Trophoblast cell (in vitro differentiated cells and primary cell): Measurements from ENCODE around the gene NCBP2L.

ENCODE experiments used
- DNase-seq, 2 donors: peaks; one replicate each; pipeline ENCODE4 v3.0.0-alpha.2; 2016
- H2AFZ ChIP-seq: 2 replicates; pipeline ENCODE4 v1.6.1; 2013; ENCODE audit warnings: low read length, moderate library complexity, mild to moderate bottlenecking; ENCODE audit not compliant: insufficient read depth, poor library complexity
- H2AK5ac ChIP-seq: 2 replicates; pipeline ENCODE4 v1.6.1; 2013; ENCODE audit warnings: mild to moderate bottlenecking, low read length
- H2BK120ac ChIP-seq: 2 replicates; pipeline ENCODE4 v1.6.1; 2013; ENCODE audit warnings: low read length, mild to moderate bottlenecking, moderate library complexity; ENCODE audit not compliant: insufficient read depth, poor library complexity
- H2BK12ac ChIP-seq: 2 replicates; pipeline ENCODE4 v1.6.1; 2013; ENCODE audit warnings: mild to moderate bottlenecking, low read length, moderate library complexity
- H2BK5ac ChIP-seq: 2 replicates; pipeline ENCODE4 v1.6.1; 2013; ENCODE audit warnings: low read length, low read depth, moderate library complexity, mild to moderate bottlenecking; ENCODE audit not compliant: poor library complexity
- H3K14ac ChIP-seq: 2 replicates; pipeline ENCODE4 v1.6.1; 2013; ENCODE audit warnings: mild to moderate bottlenecking, low read length
- H3K18ac ChIP-seq: 2 replicates; pipeline ENCODE4 v1.6.1; 2013; ENCODE audit warnings: mild to moderate bottlenecking, low read length
- H3K23ac ChIP-seq: 2 replicates; pipeline ENCODE4 v1.6.1; 2013; ENCODE audit warnings: low read length
- H3K27ac ChIP-seq: 2 replicates; pipeline ENCODE4 v1.5.1; 2013; ENCODE audit warnings: low read depth, mild to moderate bottlenecking, inconsistent platforms, low read length, moderate library complexity
- H3K27me3 ChIP-seq: 2 replicates; pipeline ENCODE4 v1.6.1; 2013; ENCODE audit warnings: inconsistent platforms, mild to moderate bottlenecking, low read length, moderate library complexity; ENCODE audit not compliant: insufficient read depth
- H3K36me3 ChIP-seq, 2 experiments: 1 replicate in 1 of 2; 2 replicates in 1 of 2; pipeline ENCODE4 v1.6.1; 2013; ENCODE audit warnings: low read length in 2 of 2, mild to moderate bottlenecking in 2 of 2, moderate library complexity in 1 of 2; ENCODE audit not compliant: insufficient read depth in 2 of 2, control insufficient read depth in 1 of 2
- H3K4ac ChIP-seq: 2 replicates; pipeline ENCODE4 v1.6.1; 2013; ENCODE audit warnings: low read depth, mild to moderate bottlenecking, low read length, moderate library complexity
- H3K4me1 ChIP-seq, 2 experiments: 1 replicate in 1 of 2; 2 replicates in 1 of 2; pipeline ENCODE4 v1.6.1; 2013; ENCODE audit warnings: low read length in 2 of 2, mild to moderate bottlenecking in 2 of 2, moderate library complexity in 1 of 2; ENCODE audit not compliant: insufficient read depth in 2 of 2, control insufficient read depth in 1 of 2
- H3K4me2 ChIP-seq: 2 replicates; pipeline ENCODE4 v1.6.1; 2013; ENCODE audit warnings: inconsistent platforms, mild to moderate bottlenecking, low read length, moderate library complexity
- H3K4me3 ChIP-seq: 2 replicates; pipeline ENCODE4 v1.5.1; 2013; ENCODE audit warnings: mild to moderate bottlenecking, low read depth, low read length, inconsistent platforms
- H3K79me1 ChIP-seq: one replicate; pipeline ENCODE4 v1.6.1; 2013; ENCODE audit warnings: low read length
- H3K79me2 ChIP-seq: 2 replicates; pipeline ENCODE4 v1.6.1; 2013; ENCODE audit warnings: low read length, mild to moderate bottlenecking; ENCODE audit not compliant: control insufficient read depth, insufficient read depth, poor library complexity
- H3K9ac ChIP-seq: 2 replicates; pipeline ENCODE4 v1.6.1; 2013; ENCODE audit warnings: mild to moderate bottlenecking, low read length
- H3K9me3 ChIP-seq: 2 replicates; pipeline ENCODE4 v1.6.1; 2013; ENCODE audit warnings: low read depth, mild to moderate bottlenecking, control low read depth, inconsistent platforms, low read length; ENCODE audit not compliant: insufficient read depth
- H4K12ac ChIP-seq: 2 replicates; pipeline ENCODE4 v1.6.1; 2013; ENCODE audit warnings: low read depth, mild to moderate bottlenecking, low read length, moderate library complexity
- H4K8ac ChIP-seq: 2 replicates; pipeline ENCODE4 v1.6.1; 2013; ENCODE audit warnings: low read depth, mild to moderate bottlenecking, low read length, moderate library complexity
- H4K91ac ChIP-seq: one replicate; pipeline ENCODE4 v1.6.1; 2013; ENCODE audit warnings: low read depth, mild to moderate bottlenecking, low read length, moderate library complexity
- WGBS: extraction: QIAGEN DNeasy Blood & Tissue Kit; methylation state at CpG from one replicate; pipeline ENCODE4 v1.1.7; 2013; ENCODE audit warnings: missing lambda C conversion rate; ENCODE audit not compliant: insufficient read length, insufficient coverage; ENCODE audit errors: extremely low coverage; 5-methylcytosine and 5-hydroxymethylcytosine counted together

NCBP2L gene

GRCh38 chrX:107747596-107748161 is 29.9 kb upstream of the NCBP2L start:
- Histone ChIP-seq H3K4me2 (peak overlapping the region; percentile 34), H3K9me3 (no peaks in the 10 kb centered on the region), H3K4me1 (peaks cover 2 to 7% of the 10 kb centered on the region in 2 experiments), H3K9ac (no peak overlapping the region), H3K36me3 (no peaks in the 10 kb centered on the region), H2BK12ac (no peak overlapping the region), H2AFZ (no peak overlapping the region), H4K8ac (no peak overlapping the region), H4K12ac (no peak overlapping the region), H3K14ac (no peak overlapping the region), H3K4me3 (no peak overlapping the region), H3K79me1 (no peaks in the 10 kb centered on the region), H2BK5ac (no peak overlapping the region), H3K27me3 (no peaks in the 10 kb centered on the region), H4K91ac (no peak overlapping the region), H3K18ac (no peak overlapping the region), H2BK120ac (no peak overlapping the region), H3K27ac (no peak overlapping the region), H3K4ac (no peak overlapping the region), H2AK5ac (no peak overlapping the region), H3K79me2 (no peaks in the 10 kb centered on the region), H3K23ac (no peak overlapping the region)
- WGBS = no CpG with 5 or more reads among the region's 3 CpGs
- DNase-seq = peak in 1 of 2 donors; percentile 39

GRCh38 chrX:107748506-107748905 is 29.0 kb upstream of the NCBP2L start:
- H3K23ac ChIP-seq = no peak overlapping the region
- no peak overlapping the region for H4K8ac ChIP-seq
- no peak overlapping the region for H2AFZ ChIP-seq
- H2BK12ac ChIP-seq = no peak overlapping the region
- H3K4ac ChIP-seq = no peak overlapping the region
- no peaks in the 10 kb centered on the region for H3K27me3 ChIP-seq
- no peak overlapping the region for H4K12ac ChIP-seq
- no peaks in the 10 kb centered on the region for H3K79me2 ChIP-seq
- no peak overlapping the region for H2AK5ac ChIP-seq
- no peak overlapping the region for H3K14ac ChIP-seq
- H3K27ac ChIP-seq = no peak overlapping the region
- no peak overlapping the region for H4K91ac ChIP-seq
- peaks cover 2 to 7% of the 10 kb centered on the region in 2 experiments for H3K4me1 ChIP-seq
- no peaks in the 10 kb centered on the region for H3K79me1 ChIP-seq
- H3K4me2 ChIP-seq = no peak overlapping the region
- no peak overlapping the region for H3K18ac ChIP-seq
- H3K9ac ChIP-seq = no peak overlapping the region
- H3K9me3 ChIP-seq = no peaks in the 10 kb centered on the region
- H3K4me3 ChIP-seq = no peak overlapping the region
- H2BK5ac ChIP-seq = no peak overlapping the region
- no CpG with 5 or more reads among the region's 6 CpGs for WGBS
- no peak for DNase-seq
- H3K36me3 ChIP-seq = no peaks in the 10 kb centered on the region
- no peak overlapping the region for H2BK120ac ChIP-seq

- Histone ChIP-seq H4K91ac (no peak overlapping the region), H2AFZ (no peak overlapping the region), H2BK12ac (no peak overlapping the region), H3K4me3 (no peak overlapping the region), H3K79me1 (no peaks in the 10 kb centered on the region), H3K14ac (no peak overlapping the region), H3K18ac (no peak overlapping the region), H3K9me3 (no peaks in the 10 kb centered on the region), H3K4me1 (peaks cover 2 to 7% of the 10 kb centered on the region in 2 experiments), H2BK120ac (no peak overlapping the region), H4K12ac (no peak overlapping the region), H3K4me2 (no peak overlapping the region), H3K23ac (no peak overlapping the region), H3K9ac (no peak overlapping the region), H2AK5ac (no peak overlapping the region), H3K36me3 (no peaks in the 10 kb centered on the region), H3K79me2 (no peaks in the 10 kb centered on the region), H3K27me3 (no peaks in the 10 kb centered on the region), H3K27ac (no peak overlapping the region), H3K4ac (no peak overlapping the region), H4K8ac (no peak overlapping the region), H2BK5ac (no peak overlapping the region)
- DNase-seq = no peak
- WGBS = no CpG with 5 or more reads among the region's 6 CpGs
These were observed 27.3 kb upstream of the NCBP2L start for GRCh38 chrX:107750263-107750662.

- H3K4me1 ChIP-seq = peaks cover 2 to 7% of the 10 kb centered on the region in 2 experiments
- H2AK5ac ChIP-seq = no peak overlapping the region
- H2BK120ac ChIP-seq = no peak overlapping the region
- H2BK12ac ChIP-seq = no peak overlapping the region
- H4K12ac ChIP-seq = no peak overlapping the region
- no peak overlapping the region for H3K4me3 ChIP-seq
- H2AFZ ChIP-seq = no peak overlapping the region
- H3K79me2 ChIP-seq = no peaks in the 10 kb centered on the region
- no peak overlapping the region for H2BK5ac ChIP-seq
- no peak overlapping the region for H4K8ac ChIP-seq
- H3K36me3 ChIP-seq = no peaks in the 10 kb centered on the region
- no peaks in the 10 kb centered on the region for H3K27me3 ChIP-seq
- H3K27ac ChIP-seq = no peak overlapping the region
- no peak overlapping the region for H3K14ac ChIP-seq
- no CpG with 5 or more reads among the region's 7 CpGs for WGBS
- no peak overlapping the region for H3K23ac ChIP-seq
- H3K79me1 ChIP-seq = no peaks in the 10 kb centered on the region
- DNase-seq = no peak
- H3K4me2 ChIP-seq = no peak overlapping the region
- H3K9me3 ChIP-seq = no peaks in the 10 kb centered on the region
- H3K4ac ChIP-seq = no peak overlapping the region
- H3K9ac ChIP-seq = no peak overlapping the region
- H4K91ac ChIP-seq = no peak overlapping the region
- no peak overlapping the region for H3K18ac ChIP-seq
These were observed 26.6 kb upstream of the NCBP2L start for GRCh38 chrX:107750861-107751445.
